ENCODE results near the gene SSC4D. TPM values are rescaled to one million over a fixed set of nuclear protein-coding genes. Genes with fewer than 3 reads are reported as not detected.
"Not testable (repeated sequence)": the region's sequence is repeated elsewhere in the genome, so short reads cannot be mapped to it uniquely, and the experiment has no call there.

SSC4D gene
- total and polyA plus RNA-seq, 8 donors: 0.37 to 0.80 TPM; not detected in 6

DNA sequence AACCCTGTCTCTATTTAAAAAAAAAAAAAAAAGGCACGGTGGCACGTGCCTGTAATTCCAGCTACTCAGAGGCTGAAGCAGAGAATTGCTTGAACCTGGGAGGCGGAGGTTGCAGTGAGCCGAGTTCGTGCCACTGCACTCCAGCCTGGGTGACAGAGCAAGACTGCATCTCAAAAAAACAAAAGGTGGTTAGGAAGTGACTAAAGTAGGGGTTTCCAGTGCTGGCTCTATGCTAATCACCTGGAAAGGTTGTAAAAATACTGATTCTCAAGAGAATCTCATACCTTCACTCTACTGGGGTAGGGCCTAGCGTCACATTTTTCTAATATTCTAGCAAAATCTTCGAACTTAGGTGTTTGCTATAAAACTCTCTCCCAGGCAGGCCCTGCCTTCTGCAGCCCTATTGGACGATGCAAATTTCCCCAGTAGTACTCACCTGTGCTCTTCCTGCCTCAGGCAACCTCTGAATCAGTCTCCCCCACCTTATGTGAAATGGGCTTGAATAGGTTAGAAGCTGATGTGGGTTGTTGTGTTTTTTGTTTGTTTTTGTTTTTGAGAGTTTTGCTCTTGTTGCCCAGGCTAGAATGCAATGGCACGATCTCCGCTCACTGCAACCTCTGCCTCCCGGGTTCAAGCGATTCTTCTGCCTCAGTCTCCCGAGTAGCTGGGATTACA is 18.8 kb upstream of the SSC4D start:
- no peaks in the 10 kb centered on the region for H3K36me3 ChIP-seq
- no peak overlapping the region for H3K4me3 ChIP-seq
- no peak overlapping the region for H3K27ac ChIP-seq
- intact Hi-C loops (cut with DNase I; ENCODE audit: low total_unique reads): no loop called here
- no peak for DNase-seq
- TF ChIP-seq POLR2A (IDR thresholded peaks at IDR 0.05) (no peak), POLR2AphosphoS5 (IDR thresholded peaks at IDR 0.05) (no peak), EP300 (IDR thresholded peaks at IDR 0.05) (no peak)
- TF ChIP-seq, protein P1, sequence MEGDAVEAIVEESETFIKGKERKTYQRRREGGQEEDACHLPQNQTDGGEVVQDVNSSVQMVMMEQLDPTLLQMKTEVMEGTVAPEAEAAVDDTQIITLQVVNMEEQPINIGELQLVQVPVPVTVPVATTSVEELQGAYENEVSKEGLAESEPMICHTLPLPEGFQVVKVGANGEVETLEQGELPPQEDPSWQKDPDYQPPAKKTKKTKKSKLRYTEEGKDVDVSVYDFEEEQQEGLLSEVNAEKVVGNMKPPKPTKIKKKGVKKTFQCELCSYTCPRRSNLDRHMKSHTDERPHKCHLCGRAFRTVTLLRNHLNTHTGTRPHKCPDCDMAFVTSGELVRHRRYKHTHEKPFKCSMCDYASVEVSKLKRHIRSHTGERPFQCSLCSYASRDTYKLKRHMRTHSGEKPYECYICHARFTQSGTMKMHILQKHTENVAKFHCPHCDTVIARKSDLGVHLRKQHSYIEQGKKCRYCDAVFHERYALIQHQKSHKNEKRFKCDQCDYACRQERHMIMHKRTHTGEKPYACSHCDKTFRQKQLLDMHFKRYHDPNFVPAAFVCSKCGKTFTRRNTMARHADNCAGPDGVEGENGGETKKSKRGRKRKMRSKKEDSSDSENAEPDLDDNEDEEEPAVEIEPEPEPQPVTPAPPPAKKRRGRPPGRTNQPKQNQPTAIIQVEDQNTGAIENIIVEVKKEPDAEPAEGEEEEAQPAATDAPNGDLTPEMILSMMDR (IDR thresholded peaks at IDR 0.05): no peak
- H3K9me3 ChIP-seq: no peaks in the 10 kb centered on the region
- WGBS, 5 donors: 88 to 94% (median 91%) methylated on average over 13 of the region's 13 CpGs
- H3K4me1 ChIP-seq: peaks cover 0 to 3% (median 0%) of the 10 kb centered on the region in 4 donors
- H3K27me3 ChIP-seq: peaks cover 0 to 15% (median 0%) of the 10 kb centered on the region in 3 donors

DNA sequence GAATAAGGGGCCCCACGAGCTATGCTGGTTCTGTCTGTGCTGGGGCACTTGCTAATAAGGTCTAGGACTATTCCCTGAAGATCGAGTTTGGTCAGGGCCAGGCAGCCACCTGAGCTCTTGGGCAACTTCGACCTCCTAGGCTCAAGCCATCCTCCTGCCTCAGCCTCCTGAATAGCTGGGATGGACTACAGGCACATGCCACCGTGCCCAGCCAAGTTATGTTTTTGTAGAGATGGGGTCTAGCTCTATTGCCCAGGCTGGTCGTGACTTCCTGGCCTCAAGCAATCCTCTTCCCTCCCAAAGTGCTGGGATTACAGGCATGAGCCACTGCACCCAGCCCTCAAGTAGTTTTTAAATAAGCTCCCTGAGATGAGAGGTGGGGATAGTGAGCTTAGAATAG is 18.1 kb upstream of the SSC4D start:
- Histone ChIP-seq H3K9me3 (no peaks in the 10 kb centered on the region), H3K4me1 (peaks cover 0 to 5% (median 0%) of the 10 kb centered on the region in 4 donors), H3K36me3 (no peaks in the 10 kb centered on the region), H3K27me3 (peaks cover 0 to 21% (median 0%) of the 10 kb centered on the region in 3 donors), H3K4me3 (no peak overlapping the region), H3K27ac (no peak overlapping the region)
- TF ChIP-seq, protein P1 (IDR thresholded peaks at IDR 0.05): no peak
- TF ChIP-seq EP300 (IDR thresholded peaks at IDR 0.05) (no peak), POLR2A (IDR thresholded peaks at IDR 0.05) (no peak), POLR2AphosphoS5 (IDR thresholded peaks at IDR 0.05) (no peak)
- intact Hi-C loops (cut with DNase I; ENCODE audit: low total_unique reads): no loop called here
- DNase-seq: no peak
- WGBS, 5 donors: 81 to 92% (median 85%) methylated on average over 5 of the region's 5 CpGs

GRCh38 chr7:76426246-76426645 is 16.7 kb upstream of the SSC4D start:
- intact Hi-C loops (cut with DNase I; ENCODE audit: low total_unique reads): no loop called here
- no peak for DNase-seq
- WGBS, 5 donors: 83 to 95% (median 92%) methylated on average over 3 to 4 of the region's 4 CpGs
- H3K9me3 ChIP-seq: no peaks in the 10 kb centered on the region
- no peak for TF ChIP-seq POLR2A (IDR thresholded peaks at IDR 0.05)
- no peak for TF ChIP-seq POLR2AphosphoS5 (IDR thresholded peaks at IDR 0.05)
- no peak for TF ChIP-seq EP300 (IDR thresholded peaks at IDR 0.05)
- TF ChIP-seq, protein P1 (IDR thresholded peaks at IDR 0.05): no peak
- peaks cover 0 to 29% (median 0%) of the 10 kb centered on the region in 3 donors for H3K27me3 ChIP-seq
- H3K27ac ChIP-seq: no peak overlapping the region
- H3K36me3 ChIP-seq: no peaks in the 10 kb centered on the region
- H3K4me3 ChIP-seq: no peak overlapping the region
- peaks cover 0 to 5% (median 0%) of the 10 kb centered on the region in 4 donors for H3K4me1 ChIP-seq

DNA sequence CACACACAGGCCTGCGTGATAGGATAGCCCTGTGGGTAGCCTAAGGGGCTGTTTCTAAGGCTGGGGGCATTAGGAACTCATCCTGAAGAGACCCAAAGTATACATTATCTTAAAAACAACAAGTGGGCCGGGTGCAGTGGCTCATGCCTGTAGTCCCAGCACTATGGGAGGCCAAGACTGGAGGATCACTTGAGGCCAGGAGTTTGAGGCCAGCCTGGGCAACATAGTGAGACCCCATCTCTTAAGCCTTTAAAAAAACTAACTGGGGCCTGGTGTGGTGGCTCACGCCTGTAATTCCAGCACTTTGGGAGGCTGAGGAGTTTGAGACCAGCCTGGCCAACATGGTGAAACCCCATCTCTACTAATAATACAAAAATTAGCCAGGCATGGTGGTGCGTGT is 16.1 kb upstream of the SSC4D start:
- intact Hi-C loops (cut with DNase I; ENCODE audit: low total_unique reads); DNase-seq; H3K4me1 ChIP-seq; H3K9me3 ChIP-seq; H3K4me3 ChIP-seq; H3K27ac ChIP-seq; H3K36me3 ChIP-seq: not testable (repeated sequence)
- 87 to 97% (median 94%) methylated on average over 3 to 4 of the region's 4 CpGs for WGBS, 5 donors
- peaks cover 0 to 29% (median 0%) of the 10 kb centered on the region in 3 donors for H3K27me3 ChIP-seq

- TF ChIP-seq, protein P1 (IDR thresholded peaks at IDR 0.05): no peak
- TF ChIP-seq POLR2A (IDR thresholded peaks at IDR 0.05): no peak
- no peak for TF ChIP-seq EP300 (IDR thresholded peaks at IDR 0.05)
- no peak for TF ChIP-seq POLR2AphosphoS5 (IDR thresholded peaks at IDR 0.05)
- H3K4me3 ChIP-seq: no peak overlapping the region
- H3K27ac ChIP-seq: no peak overlapping the region
- peaks cover 0 to 5% (median 0%) of the 10 kb centered on the region in 4 donors for H3K4me1 ChIP-seq
- no peak for DNase-seq
- peaks cover 0 to 29% (median 0%) of the 10 kb centered on the region in 3 donors for H3K27me3 ChIP-seq
- H3K9me3 ChIP-seq: no peaks in the 10 kb centered on the region
- no peaks in the 10 kb centered on the region for H3K36me3 ChIP-seq
- 88 to 95% (median 93%) methylated on average over 7 to 9 of the region's 9 CpGs for WGBS, 5 donors
- intact Hi-C loops (cut with DNase I; ENCODE audit: low total_unique reads): no loop called here
Observed at GRCh38 chr7:76425156-76425555, 15.7 kb upstream of the SSC4D start.
